HG02938 (cell line): ENCODE measurements around the gene EML6.

ENCODE experiments used
- ATAC-seq: cut with Tn5 transposase; IDR thresholded peaks from one replicate; pipeline ENCODE4 v1.9.1; 2021; ENCODE audit warnings: mild to moderate bottlenecking, moderate library complexity; ENCODE audit not compliant: unreplicated experiment

The EML6 gene

GRCh38 chr2:54789878-54790277, 66.4 kb downstream of the EML6 start:
- no peak for ATAC-seq

GRCh38 chr2:54791831-54792230, 68.4 kb downstream of the EML6 start:
- ATAC-seq: no peak

DNA sequence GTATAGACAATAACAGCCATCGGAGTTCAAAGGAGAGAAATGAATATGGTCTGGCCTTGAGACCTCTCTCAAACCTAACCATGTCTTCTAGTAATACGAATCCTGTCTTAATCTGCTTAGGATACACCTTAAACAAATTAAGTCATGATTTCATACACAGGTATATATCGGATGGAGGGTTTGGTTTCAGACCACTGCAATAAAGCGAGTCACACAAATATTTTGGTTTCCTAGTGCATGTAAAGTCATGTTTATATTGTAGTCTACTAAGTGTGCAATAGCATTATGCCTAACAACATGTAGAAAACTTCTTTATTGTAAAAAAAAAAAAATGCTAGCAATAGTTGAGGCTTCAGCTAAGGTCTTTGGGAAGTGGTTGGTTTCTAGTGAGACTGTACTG, 73.8 kb downstream of the EML6 start:
- ATAC-seq: no peak

GRCh38 chr2:54801352-54801751, 77.9 kb downstream of the EML6 start:
- ATAC-seq: no peak

- ATAC-seq: no peak
Measured at GRCh38 chr2:54803783-54804751, 80.6 kb downstream of the EML6 start.

- ATAC-seq: no peak
Measured at GRCh38 chr2:54805255-54805654, 81.8 kb downstream of the EML6 start.

DNA sequence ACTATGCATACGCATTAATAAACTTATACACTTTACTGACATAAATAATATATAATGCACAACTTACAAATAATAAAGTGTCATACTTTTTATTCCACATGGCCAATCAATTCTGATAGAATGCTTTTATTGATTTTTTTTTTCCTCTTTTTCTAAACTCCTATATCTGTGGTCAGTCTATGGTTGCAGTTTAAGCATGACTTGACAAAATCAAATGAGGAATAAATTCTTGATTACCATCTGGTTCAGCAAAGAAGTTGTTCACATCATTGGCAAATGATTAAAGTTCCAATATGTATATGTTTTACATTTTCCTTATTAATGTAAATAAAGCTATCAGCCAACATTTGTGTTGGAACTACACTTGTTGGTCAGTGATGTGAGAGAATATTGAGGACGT, 83.5 kb downstream of the EML6 start:
- ATAC-seq: no peak

- no peak for ATAC-seq
Measured at GRCh38 chr2:54808661-54809060, 85.2 kb downstream of the EML6 start.

DNA sequence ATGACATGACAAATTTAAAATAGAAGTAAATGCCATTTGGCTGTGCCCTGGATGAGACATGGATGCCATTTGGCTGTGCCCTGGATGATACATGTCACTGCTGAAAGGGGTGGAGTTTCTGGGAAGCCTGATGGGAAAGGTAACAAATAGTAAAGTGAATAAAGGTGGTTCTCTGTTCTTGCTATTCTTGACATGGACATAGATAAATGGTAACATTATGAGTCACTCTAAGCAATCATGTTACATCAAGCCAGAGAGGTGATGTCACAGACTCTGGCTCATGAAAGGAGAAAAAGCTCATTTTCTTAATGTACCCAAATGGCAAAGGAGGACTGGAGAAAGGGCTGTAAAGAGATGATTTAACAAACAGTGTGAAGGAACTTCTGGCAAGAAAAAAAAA, 86.4 kb downstream of the EML6 start:
- ATAC-seq: no peak

- ATAC-seq: no peak
Measured at GRCh38 chr2:54810246-54810645, 86.8 kb downstream of the EML6 start.

DNA sequence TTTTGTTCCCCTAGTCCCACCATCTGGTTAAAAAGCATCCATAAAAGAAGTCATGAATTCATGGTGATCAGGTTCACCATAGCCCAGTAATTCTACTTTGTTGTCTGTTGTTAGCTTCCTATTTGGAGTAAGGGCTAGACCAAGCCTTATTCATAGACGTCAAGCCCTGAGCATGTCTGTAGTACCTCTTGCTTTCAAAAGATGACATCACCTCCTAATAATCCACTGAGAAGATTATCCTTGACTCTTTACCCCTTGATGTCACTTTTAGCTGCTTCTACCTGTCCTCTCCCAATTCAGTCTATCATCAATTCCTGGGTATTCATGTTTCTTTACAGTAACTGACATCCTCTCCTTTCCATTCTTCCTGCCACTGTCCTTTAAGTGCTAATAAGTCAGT, 90.1 kb downstream of the EML6 start:
- ATAC-seq: no peak

- ATAC-seq: no peak
Measured at GRCh38 chr2:54814389-54815147, 91.1 kb downstream of the EML6 start.

DNA sequence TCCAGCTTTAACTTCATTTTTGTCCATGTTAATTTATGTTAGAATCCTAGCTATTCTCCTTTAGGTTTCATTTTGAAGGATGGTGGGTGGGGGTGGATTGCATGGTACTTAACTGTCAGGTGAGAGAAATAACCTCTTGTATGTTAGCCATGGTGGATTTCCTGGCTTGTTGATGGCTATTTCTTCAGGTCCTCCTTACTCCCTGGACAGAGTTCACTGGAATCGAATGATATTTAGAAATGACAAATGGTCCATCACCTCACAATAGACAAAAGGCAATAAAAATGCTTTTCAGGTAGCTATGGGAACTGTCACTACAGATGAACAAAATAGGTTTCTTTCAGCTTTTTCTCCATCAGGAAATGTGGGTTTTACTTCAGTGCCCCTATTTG, 91.7 kb downstream of the EML6 start:
- ATAC-seq: no peak

DNA sequence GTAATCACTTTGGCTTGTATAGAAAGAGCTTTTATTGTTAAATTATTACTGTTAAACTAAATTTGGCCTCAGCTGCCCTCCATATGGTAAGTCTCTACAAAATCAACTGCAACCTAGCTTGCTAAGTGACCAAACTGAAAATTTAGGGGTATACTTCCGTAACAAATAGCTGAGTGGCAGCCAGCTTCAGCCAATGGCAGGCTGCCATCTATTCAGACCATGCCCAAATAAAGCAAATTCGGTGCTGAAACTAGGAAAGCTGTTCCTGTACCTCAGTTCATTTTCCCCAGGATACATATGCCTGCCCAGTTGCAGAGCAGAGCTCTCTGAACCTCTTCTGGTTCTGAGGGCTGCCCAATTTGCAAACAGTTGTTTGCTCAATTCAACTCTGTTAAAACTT, 94.8 kb downstream of the EML6 start:
- ATAC-seq: no peak

GRCh38 chr2:54820558-54820957, 97.1 kb downstream of the EML6 start:
- no peak for ATAC-seq

DNA sequence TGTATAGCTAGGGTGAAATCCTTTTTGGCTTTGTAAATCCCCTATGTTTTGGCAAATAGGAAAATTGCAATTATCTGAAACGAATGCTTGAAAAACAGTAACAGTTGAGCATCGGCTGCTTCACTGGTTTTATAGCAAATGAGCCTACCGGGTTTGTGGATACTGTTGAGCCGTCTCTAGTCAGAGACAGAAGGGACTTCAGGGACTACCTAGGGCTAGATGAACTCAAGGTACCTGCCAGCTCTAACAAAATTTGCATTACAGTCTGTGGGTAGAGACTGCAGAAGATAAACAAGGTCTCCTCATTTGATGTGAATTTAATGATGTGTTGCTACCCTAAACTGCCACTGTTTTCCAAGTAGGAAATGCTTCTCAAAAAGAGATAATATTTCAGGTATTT, 101.1 kb downstream of the EML6 start:
- no peak for ATAC-seq

- ATAC-seq: no peak
Measured at GRCh38 chr2:54830546-54830945, 107.1 kb downstream of the EML6 start.

DNA sequence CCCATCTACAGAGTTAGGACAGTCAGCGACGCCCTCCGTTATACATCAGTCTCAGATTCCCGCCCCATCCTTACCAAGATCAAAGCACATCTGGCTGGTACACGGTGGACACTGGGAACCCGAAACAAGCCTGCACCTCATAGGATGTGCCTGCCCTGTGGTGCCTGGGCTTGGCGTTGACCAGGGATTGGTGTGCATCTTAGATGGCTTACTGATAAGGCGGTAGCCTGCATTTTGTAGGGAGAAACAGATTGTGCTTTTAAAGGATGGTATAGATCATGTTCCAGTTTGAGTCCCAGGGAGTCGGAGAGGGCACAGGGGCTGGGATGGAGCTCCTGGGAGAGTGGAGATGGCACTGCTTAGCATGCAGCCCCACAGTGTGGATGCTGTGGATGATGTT, 108.0 kb downstream of the EML6 start:
- ATAC-seq: no peak

- no peak for ATAC-seq
Measured at GRCh38 chr2:54834721-54835120, 111.3 kb downstream of the EML6 start.

GRCh38 chr2:54836477-54836876, 113.0 kb downstream of the EML6 start:
- ATAC-seq: no peak

DNA sequence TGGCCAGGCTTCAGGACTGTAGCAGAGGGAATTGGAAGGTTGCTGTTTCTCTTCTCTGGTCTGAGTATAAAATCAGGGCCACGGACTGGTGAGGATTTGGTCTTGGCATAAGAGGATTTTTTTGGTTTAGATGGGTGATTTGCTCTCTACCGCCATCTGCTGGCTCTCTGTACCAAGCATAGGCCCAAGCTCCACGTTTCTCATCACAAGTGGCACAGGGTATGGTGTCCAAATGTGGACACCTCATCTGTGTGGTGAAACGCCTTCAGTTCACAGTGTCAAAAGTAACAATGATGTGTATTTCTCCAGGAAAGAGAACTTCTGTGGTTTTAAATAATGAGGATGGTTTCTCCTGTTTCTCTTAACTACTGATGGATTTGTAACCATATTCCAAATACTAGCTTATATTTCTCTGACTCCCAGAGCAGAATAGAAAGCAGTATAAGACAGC, 115.1 kb downstream of the EML6 start:
- ATAC-seq: peak; percentile 78
